GM10266 (cell line): Measurements from ENCODE around the gene CDCA4.

Experiments
- DNase-seq: peaks from one replicate; pipeline ENCODE4 v3.0.0; 2012; ENCODE audit errors: extremely low spot score
- CTCF ChIP-seq: IDR thresholded peaks from 2 replicates; pipeline ENCODE4 v1.5.1; 2012; ENCODE audit warnings: mild to moderate bottlenecking, low read depth; ENCODE audit not compliant: control insufficient read depth, insufficient read depth; ENCODE audit errors: missing control alignments

CDCA4 gene

GRCh38 chr14:104973385-104974145, 47.3 kb downstream of the CDCA4 start:
- DNase-seq, result no peak
- TF ChIP-seq CTCF, result no peak

GRCh38 chr14:104973135-104973384, 47.8 kb downstream of the CDCA4 start:
- no peak for TF ChIP-seq CTCF
- no peak for DNase-seq

- no peak for DNase-seq
- TF ChIP-seq CTCF, result no peak
Measured at GRCh38 chr14:104972301-104973134, 48.4 kb downstream of the CDCA4 start.

- no peak for DNase-seq
- TF ChIP-seq CTCF, result no peak
Measured at GRCh38 chr14:104971447-104972240, 49.2 kb downstream of the CDCA4 start.

GRCh38 chr14:104970231-104971068, 50.4 kb downstream of the CDCA4 start:
- no peak for TF ChIP-seq CTCF
- DNase-seq, result no peak

GRCh38 chr14:104969741-104970230, 51.1 kb downstream of the CDCA4 start:
- no peak for DNase-seq
- TF ChIP-seq CTCF, result no peak
